NB4 (cell line): Measurements from ENCODE around the gene PTPRZ1.

Experiments used
- POLR2A ChIP-seq: IDR thresholded peaks from 2 replicates; pipeline ENCODE4 v1.6.1; 2011; ENCODE audit warnings: mild to moderate bottlenecking; ENCODE audit not compliant: insufficient read length; ENCODE audit errors: extremely low read depth
- TF ChIP-seq, protein P1 (sequence below): IDR thresholded peaks from one replicate; pipeline ENCODE4 v1.5.1; 2012; ENCODE audit warnings: low read depth, low read length

DNA sequence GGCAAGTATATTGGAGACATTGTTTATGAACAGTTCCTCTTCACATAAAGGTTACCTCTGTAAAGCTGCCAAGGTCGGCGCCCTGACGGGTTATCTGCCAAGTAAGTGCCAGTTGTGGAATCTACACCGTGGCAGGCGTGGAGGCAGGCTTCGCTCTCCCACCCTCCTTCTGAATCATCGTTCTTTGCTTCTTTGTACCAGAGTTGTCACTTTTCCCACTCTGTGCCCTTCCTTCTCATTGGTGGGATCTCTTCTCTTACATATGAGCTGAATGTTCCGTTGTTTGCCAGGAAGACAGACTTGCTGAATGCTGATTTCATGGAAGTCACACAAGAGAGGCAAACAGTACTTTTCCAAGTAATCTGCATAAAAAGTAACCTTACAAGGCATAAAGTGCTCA is 40.6 kb upstream of the PTPRZ1 start:
- TF ChIP-seq, protein P1, sequence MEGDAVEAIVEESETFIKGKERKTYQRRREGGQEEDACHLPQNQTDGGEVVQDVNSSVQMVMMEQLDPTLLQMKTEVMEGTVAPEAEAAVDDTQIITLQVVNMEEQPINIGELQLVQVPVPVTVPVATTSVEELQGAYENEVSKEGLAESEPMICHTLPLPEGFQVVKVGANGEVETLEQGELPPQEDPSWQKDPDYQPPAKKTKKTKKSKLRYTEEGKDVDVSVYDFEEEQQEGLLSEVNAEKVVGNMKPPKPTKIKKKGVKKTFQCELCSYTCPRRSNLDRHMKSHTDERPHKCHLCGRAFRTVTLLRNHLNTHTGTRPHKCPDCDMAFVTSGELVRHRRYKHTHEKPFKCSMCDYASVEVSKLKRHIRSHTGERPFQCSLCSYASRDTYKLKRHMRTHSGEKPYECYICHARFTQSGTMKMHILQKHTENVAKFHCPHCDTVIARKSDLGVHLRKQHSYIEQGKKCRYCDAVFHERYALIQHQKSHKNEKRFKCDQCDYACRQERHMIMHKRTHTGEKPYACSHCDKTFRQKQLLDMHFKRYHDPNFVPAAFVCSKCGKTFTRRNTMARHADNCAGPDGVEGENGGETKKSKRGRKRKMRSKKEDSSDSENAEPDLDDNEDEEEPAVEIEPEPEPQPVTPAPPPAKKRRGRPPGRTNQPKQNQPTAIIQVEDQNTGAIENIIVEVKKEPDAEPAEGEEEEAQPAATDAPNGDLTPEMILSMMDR, result no peak
- TF ChIP-seq POLR2A, result no peak
